A673 (cell line): ENCODE data around the gene CYP21A2.
"Not testable (repeated sequence)": the region's sequence is repeated elsewhere in the genome, so short reads cannot be mapped to it uniquely, and the experiment has no call there.

Source experiments
- EZH2 ChIP-seq: fragments of 200-600 bp; sonication (generic); IDR thresholded peaks from 2 replicates; pipeline ENCODE4 v1.6.1; 2017; ENCODE audit warnings: borderline replicate concordance, low read depth, mild to moderate bottlenecking, mixed read lengths, antibody characterized with exemption, low read length; ENCODE audit not compliant: poor library complexity, severe bottlenecking
- TF ChIP-seq, protein P1 (sequence below): fragments of 300-800, 200-600 bp; sonication (generic); conservative IDR thresholded peaks from 2 replicates; pipeline ENCODE4 v1.5.1; 2017; ENCODE audit warnings: low read depth, mild to moderate bottlenecking, antibody characterized with exemption, low read length, moderate library complexity, mixed read lengths

GRCh38 chr6:32039321-32040274, 1.4 kb downstream of the CYP21A2 start:
- TF ChIP-seq, protein P1, sequence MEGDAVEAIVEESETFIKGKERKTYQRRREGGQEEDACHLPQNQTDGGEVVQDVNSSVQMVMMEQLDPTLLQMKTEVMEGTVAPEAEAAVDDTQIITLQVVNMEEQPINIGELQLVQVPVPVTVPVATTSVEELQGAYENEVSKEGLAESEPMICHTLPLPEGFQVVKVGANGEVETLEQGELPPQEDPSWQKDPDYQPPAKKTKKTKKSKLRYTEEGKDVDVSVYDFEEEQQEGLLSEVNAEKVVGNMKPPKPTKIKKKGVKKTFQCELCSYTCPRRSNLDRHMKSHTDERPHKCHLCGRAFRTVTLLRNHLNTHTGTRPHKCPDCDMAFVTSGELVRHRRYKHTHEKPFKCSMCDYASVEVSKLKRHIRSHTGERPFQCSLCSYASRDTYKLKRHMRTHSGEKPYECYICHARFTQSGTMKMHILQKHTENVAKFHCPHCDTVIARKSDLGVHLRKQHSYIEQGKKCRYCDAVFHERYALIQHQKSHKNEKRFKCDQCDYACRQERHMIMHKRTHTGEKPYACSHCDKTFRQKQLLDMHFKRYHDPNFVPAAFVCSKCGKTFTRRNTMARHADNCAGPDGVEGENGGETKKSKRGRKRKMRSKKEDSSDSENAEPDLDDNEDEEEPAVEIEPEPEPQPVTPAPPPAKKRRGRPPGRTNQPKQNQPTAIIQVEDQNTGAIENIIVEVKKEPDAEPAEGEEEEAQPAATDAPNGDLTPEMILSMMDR = not testable (repeated sequence)
- not testable (repeated sequence) for TF ChIP-seq EZH2
